Measurements from ENCODE around the gene HOXB4. TPM values are rescaled to one million over a fixed set of nuclear protein-coding genes. Genes with fewer than 3 reads are reported as not detected.

Gene HOXB4
- total RNA-seq, 1 experiment from 2014 or later: not detected

DNA sequence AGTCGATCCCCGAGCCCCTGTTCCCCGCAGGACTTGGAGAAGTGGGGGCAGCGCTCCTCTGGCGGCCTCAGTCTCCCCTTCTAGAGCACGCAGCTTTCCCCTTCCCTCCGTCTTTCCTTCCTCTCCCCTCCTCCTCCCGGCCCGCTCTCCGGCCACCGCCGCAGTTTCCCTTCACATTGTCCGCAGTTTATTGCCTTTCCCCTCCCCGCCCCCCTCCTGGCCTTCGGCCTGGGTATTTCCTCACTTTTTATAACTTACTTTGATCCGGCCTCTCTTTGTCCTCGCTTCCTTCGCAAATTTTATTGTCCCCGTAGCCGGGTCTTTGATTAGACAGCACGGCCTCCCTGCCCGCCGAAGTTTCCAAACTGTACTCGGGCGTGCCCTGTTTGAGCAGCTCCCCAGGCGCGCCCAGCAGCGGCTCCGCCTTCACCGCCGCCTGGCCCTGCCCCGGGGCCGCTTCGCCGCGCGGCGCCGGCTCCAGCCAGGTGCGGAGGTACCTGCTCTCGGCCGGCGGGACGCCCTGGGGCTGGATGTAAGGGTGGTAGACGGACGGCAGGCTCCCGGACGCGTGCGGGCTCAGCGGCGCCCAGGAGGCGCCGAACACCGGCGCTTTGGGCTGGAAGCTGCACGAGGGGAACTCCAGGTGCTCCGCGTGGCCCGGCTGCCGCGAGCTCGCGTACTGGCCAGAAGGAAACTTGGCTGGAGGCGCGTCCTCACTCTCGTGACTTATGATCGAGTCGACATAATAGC, 47.5 kb upstream of the HOXB4 start:
- Histone ChIP-seq H3K56ac (ENCODE audit: insufficient read length, low read depth, low read length) (no peak overlapping the region), H3K23me2 (ENCODE audit: insufficient read length, low read depth, low read length, poor library complexity, severe bottlenecking) (peaks cover 5% of the 10 kb centered on the region), H3K14ac (ENCODE audit: insufficient read depth, low read length) (no peak overlapping the region), H2BK120ac (ENCODE audit: low read depth, low read length, poor library complexity, severe bottlenecking) (no peak overlapping the region), H3K4me2 (ENCODE audit: insufficient read depth, insufficient read length, low read length) (no peak overlapping the region), H2BK20ac (ENCODE audit: low read depth, low read length, poor library complexity, severe bottlenecking) (no peak overlapping the region), H4K5ac (ENCODE audit: insufficient read length, low read depth, low read length) (no peak overlapping the region), H3T11ph (ENCODE audit: low read length) (no peak overlapping the region), H3K4me1 (ENCODE audit: insufficient read depth, low read length) (no peaks in the 10 kb centered on the region; the same call in 1 of the 2 replicates), H2BK5ac (ENCODE audit: insufficient read length, low read length) (no peak overlapping the region), H2AFZ (ENCODE audit: low read length) (no peak overlapping the region), H2BK12ac (ENCODE audit: insufficient read length, low read depth, low read length) (no peak overlapping the region), H4K8ac (replicated peaks; ENCODE audit: insufficient read length, low read depth, low read length) (no peak overlapping the region), H3K79me1 (ENCODE audit: insufficient read depth, low read depth, low read length, poor library complexity, severe bottlenecking) (no peaks in the 10 kb centered on the region), H2AK5ac (ENCODE audit: insufficient read length, low read length) (no peak overlapping the region), H3K79me2 (ENCODE audit: insufficient read depth, low read length) (no peaks in the 10 kb centered on the region), H3K4ac (ENCODE audit: low read depth, low read length) (no peak overlapping the region), H3K9ac (ENCODE audit: extremely low read depth, insufficient read length, low read length) (no peak overlapping the region), H4K20me1 (ENCODE audit: control insufficient read depth, insufficient read depth, insufficient read length) (no peaks in the 10 kb centered on the region), H3K27ac (ENCODE audit: insufficient read length, low read depth, low read length) (no peak overlapping the region), H3K27me3 (ENCODE audit: insufficient read depth, low read length) (peaks cover 99% of the 10 kb centered on the region), H4K91ac (ENCODE audit: insufficient read length, low read depth, low read length) (no peak overlapping the region), H3K9me3 (ENCODE audit: control insufficient read depth, low read depth, low read length) (no peaks in the 10 kb centered on the region), H3K18ac (ENCODE audit: insufficient read length, low read depth, low read length) (no peak overlapping the region), H2BK15ac (ENCODE audit: low read depth, low read length) (no peak overlapping the region), H3K23ac (ENCODE audit: insufficient read length, low read depth, low read length) (no peak overlapping the region)
- Mint-ChIP-seq H3K36me3 (ENCODE audit: insufficient read depth in 1 of 3, low read depth in 3 of 3) (peaks cover 0 to 2% (median 0%) of the 10 kb centered on the region in 3 experiments; a peak in 1 of 7 replicates), H3K27me3 (ENCODE audit: low read depth) (peaks cover 100% of the 10 kb centered on the region), H3K27ac (no peak overlapping the region), H3K4me1 (peaks cover 7 to 12% of the 10 kb centered on the region in 2 experiments), H3K4me3 (peak overlapping the region; percentile 25 to 77), H3K9me3 (peaks cover 3 to 18% of the 10 kb centered on the region in 2 experiments; a peak in 4 of 5 replicates)
- TF ChIP-seq, protein P1, sequence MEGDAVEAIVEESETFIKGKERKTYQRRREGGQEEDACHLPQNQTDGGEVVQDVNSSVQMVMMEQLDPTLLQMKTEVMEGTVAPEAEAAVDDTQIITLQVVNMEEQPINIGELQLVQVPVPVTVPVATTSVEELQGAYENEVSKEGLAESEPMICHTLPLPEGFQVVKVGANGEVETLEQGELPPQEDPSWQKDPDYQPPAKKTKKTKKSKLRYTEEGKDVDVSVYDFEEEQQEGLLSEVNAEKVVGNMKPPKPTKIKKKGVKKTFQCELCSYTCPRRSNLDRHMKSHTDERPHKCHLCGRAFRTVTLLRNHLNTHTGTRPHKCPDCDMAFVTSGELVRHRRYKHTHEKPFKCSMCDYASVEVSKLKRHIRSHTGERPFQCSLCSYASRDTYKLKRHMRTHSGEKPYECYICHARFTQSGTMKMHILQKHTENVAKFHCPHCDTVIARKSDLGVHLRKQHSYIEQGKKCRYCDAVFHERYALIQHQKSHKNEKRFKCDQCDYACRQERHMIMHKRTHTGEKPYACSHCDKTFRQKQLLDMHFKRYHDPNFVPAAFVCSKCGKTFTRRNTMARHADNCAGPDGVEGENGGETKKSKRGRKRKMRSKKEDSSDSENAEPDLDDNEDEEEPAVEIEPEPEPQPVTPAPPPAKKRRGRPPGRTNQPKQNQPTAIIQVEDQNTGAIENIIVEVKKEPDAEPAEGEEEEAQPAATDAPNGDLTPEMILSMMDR (conservative IDR thresholded peaks at IDR 0.05): no peak
- WGBS (ENCODE audit: extremely low coverage, insufficient read length, low lambda C conversion rate): no CpG with 5 or more reads among the region's 69 CpGs
- DNase-seq: peak; percentile 75

Measured in H9 (cell line).